ENCODE results near the gene FBXL14. TPM values are rescaled to one million over a fixed set of nuclear protein-coding genes. Genes with fewer than 3 reads are reported as not detected.

The FBXL14 gene
- total RNA-seq, 1 donor from 2014 or later = 16.7 TPM

DNA sequence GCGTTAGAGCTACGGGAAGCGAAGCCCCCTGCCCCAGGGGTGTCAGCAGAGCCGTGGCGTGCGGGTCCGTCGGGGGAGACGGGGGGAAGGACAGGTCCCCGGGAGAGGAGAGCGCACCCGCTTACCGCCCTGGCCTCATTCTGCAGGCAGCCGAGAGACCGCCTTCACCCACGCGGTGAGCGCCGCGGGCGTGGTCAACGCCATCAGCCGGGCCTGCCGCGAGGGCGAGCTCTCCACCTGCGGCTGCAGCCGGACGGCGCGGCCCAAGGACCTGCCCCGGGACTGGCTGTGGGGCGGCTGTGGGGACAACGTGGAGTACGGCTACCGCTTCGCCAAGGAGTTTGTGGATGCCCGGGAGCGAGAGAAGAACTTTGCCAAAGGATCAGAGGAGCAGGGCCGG, 45.2 kb upstream of the FBXL14 start:
- Mint-ChIP-seq H3K36me3 (peaks cover 21% of the 10 kb centered on the region), H3K4me1 (ENCODE audit: unreplicated experiment) (peaks cover 7% of the 10 kb centered on the region)
- no peak for DNase-seq (ENCODE audit: extremely low spot score, unreplicated experiment)

DNA sequence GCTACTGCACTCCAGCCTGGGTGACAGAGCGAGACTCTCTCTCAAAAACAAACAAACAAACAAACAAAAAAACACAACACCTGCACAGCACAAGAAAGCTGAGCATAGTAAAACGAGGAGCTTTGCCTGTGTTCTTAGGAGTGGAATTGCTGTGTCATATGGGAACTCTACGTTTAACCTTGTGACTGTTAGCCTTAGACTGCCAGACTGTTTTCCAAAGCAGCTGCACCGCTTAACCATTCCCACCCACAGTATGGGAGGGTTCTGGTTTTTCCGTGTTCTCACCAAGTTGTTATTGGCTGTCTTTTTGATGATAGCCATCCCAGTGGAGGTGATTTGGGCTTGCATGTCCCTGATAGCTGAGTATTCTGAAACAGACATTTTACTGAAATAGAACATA, 43.8 kb upstream of the FBXL14 start:
- Mint-ChIP-seq H3K9me3 (no peaks in the 10 kb centered on the region), H3K36me3 (peaks cover 21% of the 10 kb centered on the region), H3K27me3 (peaks cover 40% of the 10 kb centered on the region), H3K4me3 (no peak overlapping the region), H3K27ac (no peak overlapping the region), H3K4me1 (ENCODE audit: unreplicated experiment) (no peaks in the 10 kb centered on the region)
- no peak for DNase-seq (ENCODE audit: extremely low spot score, unreplicated experiment)
- TF ChIP-seq, protein P1, sequence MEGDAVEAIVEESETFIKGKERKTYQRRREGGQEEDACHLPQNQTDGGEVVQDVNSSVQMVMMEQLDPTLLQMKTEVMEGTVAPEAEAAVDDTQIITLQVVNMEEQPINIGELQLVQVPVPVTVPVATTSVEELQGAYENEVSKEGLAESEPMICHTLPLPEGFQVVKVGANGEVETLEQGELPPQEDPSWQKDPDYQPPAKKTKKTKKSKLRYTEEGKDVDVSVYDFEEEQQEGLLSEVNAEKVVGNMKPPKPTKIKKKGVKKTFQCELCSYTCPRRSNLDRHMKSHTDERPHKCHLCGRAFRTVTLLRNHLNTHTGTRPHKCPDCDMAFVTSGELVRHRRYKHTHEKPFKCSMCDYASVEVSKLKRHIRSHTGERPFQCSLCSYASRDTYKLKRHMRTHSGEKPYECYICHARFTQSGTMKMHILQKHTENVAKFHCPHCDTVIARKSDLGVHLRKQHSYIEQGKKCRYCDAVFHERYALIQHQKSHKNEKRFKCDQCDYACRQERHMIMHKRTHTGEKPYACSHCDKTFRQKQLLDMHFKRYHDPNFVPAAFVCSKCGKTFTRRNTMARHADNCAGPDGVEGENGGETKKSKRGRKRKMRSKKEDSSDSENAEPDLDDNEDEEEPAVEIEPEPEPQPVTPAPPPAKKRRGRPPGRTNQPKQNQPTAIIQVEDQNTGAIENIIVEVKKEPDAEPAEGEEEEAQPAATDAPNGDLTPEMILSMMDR (conservative IDR thresholded peaks at IDR 0.05) = no peak

More for the DNA sequence above, 45.2 kb upstream of the FBXL14 start:
- Mint-ChIP-seq H3K27me3 (peaks cover 30% of the 10 kb centered on the region), H3K9me3 (no peaks in the 10 kb centered on the region), H3K4me3 (no peak overlapping the region), H3K27ac (no peak overlapping the region)
- TF ChIP-seq, protein P1 (conservative IDR thresholded peaks at IDR 0.05) = no peak

DNA sequence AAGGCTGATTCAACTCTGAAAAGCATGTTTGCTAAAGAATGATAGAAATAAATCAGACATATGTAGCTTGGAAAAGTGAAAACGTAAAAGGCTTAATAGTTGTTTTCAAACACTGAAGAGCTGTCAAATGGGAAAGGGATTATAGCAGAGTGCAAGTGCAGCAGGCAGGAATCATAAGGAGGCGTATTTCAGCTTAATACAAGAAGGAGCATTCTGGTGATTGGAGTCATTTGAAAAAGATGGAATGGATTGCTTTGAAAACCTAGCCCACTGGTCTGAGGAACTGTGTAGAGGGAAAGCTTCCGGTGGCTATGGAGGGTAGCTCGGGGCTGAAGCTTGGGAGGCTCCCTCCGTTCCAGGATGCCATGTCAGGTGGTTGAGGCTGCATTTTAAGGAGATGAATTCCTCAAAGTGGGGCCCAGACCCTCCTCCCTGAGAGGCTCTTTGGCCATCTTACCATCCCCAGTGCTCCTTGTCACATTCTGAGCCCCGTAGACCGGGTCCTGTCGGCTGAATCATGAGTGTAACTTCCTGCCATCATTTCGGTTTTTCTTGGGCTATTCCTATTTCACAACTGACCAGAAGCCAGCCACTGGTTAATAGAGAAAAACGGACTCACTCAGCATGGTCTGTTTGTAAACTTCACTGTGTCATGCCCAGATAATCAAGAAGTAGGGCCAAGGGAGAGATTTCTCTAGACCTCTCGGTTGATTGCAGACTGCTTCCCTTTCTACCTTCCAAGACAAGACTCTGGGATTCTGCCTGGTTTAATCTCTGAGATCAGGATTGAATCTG, 41.1 kb upstream of the FBXL14 start:
- H3K36me3 Mint-ChIP-seq = peaks cover 30% of the 10 kb centered on the region
- H3K4me3 Mint-ChIP-seq = no peak overlapping the region
- DNase-seq (ENCODE audit: extremely low spot score, unreplicated experiment) = no peak
- TF ChIP-seq, protein P1 (conservative IDR thresholded peaks at IDR 0.05) = no peak
- no peak overlapping the region for H3K27ac Mint-ChIP-seq
- H3K27me3 Mint-ChIP-seq = peaks cover 49% of the 10 kb centered on the region
- no peaks in the 10 kb centered on the region for H3K9me3 Mint-ChIP-seq
- peaks cover 4% of the 10 kb centered on the region for H3K4me1 Mint-ChIP-seq (ENCODE audit: unreplicated experiment)

DNA sequence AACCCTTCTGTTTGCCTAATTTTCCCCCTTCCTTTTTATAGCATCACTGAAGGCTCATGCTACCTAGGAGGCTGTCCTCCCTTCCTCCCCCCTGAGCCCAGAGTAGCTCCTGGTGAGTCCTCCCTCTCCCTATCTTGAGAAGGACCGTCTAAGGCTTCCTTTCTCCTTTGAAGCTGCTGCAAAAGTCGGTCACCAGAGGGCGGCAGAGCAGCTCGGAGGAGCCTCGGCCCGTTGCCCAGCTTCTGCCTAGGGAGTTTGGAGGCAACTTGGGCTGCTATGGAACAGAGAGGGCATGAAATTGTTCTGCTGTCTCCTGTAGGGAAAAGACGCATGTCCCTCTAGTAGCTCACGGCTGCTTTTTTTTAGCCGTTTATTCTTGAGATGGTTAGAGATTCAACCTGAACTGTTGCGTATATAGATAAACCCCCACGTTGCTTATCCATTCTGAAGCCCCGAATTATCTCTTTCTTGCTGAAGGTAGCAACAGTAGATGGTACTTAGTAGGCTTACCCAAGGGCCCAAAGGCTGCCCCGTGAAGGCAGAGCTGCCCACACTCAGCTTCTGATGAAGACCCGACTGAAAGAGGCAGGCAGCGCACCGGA, 40.3 kb upstream of the FBXL14 start:
- Mint-ChIP-seq H3K4me1 (ENCODE audit: unreplicated experiment) (peaks cover 6% of the 10 kb centered on the region), H3K9me3 (no peaks in the 10 kb centered on the region), H3K4me3 (peak overlapping the region; percentile 16), H3K27me3 (peaks cover 51% of the 10 kb centered on the region), H3K36me3 (peaks cover 27% of the 10 kb centered on the region), H3K27ac (peak overlapping the region; percentile 47)
- no peak for DNase-seq (ENCODE audit: extremely low spot score, unreplicated experiment)
- TF ChIP-seq, protein P1 (conservative IDR thresholded peaks at IDR 0.05) = peak; percentile 84

DNA sequence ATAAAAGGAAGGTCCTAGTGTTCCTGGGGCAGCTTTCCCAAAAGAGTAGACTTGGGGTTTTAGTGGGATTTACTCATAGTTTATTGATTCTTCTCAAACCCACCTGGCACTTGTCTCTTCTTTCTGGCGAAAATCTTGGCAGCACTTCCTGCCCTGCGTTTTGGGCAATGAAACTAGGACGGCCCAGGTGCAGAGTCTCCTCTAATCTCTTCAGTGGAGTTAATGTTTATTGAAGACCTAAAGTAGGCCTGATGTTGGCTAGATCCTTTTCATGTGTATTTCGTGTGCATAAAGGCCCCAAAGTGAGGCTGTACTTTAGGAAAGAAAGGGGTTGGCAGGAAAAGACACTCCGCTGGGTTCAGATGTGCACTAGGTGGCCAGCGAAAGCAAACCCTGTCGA, 39.8 kb upstream of the FBXL14 start:
- H3K4me1 Mint-ChIP-seq (ENCODE audit: unreplicated experiment) = peaks cover 10% of the 10 kb centered on the region
- H3K36me3 Mint-ChIP-seq = peaks cover 27% of the 10 kb centered on the region
- H3K9me3 Mint-ChIP-seq = no peaks in the 10 kb centered on the region
- DNase-seq (ENCODE audit: extremely low spot score, unreplicated experiment) = no peak
- TF ChIP-seq, protein P1 (conservative IDR thresholded peaks at IDR 0.05) = no peak
- no peak overlapping the region for H3K4me3 Mint-ChIP-seq
- H3K27me3 Mint-ChIP-seq = peaks cover 57% of the 10 kb centered on the region
- peak overlapping the region; percentile 47 for H3K27ac Mint-ChIP-seq
